ENCODE measurements around the gene DRAXIN.

- TF ChIP-seq CTCF (IDR thresholded peaks at IDR 0.05; ENCODE audit: low read depth, low read length) (no peak), EZH2phosphoT487 (IDR thresholded peaks at IDR 0.05; ENCODE audit: low read depth) (no peak)
These were observed 12.7 kb downstream of the DRAXIN start for GRCh38 chr1:11704194-11704529.
